ENCODE results near the gene KCNN4. TPM values are rescaled to one million over a fixed set of nuclear protein-coding genes. Genes with fewer than 3 reads are reported as not detected.
A peak's percentile ranks its signal among the peaks of the same experiment; 100 is the strongest.

KCNN4 gene
- total and polyA plus RNA-seq, 2 of the 13 experiments (the other 11 are each of a cell fraction or from before 2014, with no cell fraction given): 0.13 to 0.25 TPM

DNA sequence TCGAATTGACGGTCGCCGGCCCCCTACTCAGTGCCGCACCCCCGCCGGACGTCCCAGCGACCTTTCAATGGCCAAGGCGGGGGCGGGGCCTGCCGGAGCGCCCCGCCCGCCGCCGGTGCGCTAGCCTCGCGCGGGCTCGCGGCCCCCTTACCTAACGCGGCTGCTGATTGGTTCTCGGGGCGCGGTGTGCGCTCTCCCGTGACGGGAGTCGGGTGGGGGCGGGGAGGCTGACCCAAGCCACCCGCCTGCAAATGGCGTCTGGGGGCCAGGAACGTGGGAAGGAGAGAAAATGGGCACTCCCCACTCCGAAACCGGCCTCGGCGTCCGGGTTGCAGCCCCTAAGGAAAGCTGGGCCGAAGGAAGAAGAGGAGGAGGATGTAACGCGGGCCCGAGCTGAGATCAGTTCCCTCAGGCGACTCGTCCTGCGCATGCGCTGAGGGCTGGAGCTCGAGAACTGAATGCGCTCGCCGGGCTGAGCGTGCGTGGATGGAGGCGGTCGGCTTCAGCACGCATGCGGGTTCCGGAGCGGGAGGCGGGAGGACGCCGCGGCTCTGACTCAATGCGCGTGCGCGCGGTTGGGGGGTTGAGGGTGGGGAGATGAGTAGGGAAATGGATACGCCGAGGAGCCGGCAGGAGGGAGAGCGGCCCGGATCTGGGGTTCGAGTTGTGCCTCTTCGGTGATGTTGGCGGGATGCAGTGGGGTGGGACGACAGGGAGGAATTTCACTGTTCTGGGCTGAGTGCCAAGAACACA is 26.1 kb downstream of the KCNN4 start, which contains the start of gene SMG9 (continued):
- TF ChIP-seq AGO1 (IDR thresholded peaks at IDR 0.05; ENCODE audit: low read depth, low read length, poor library complexity, severe bottlenecking) (peak; percentile 72), IRF2 (CRISPR knock-in tag; IDR thresholded peaks at IDR 0.05) (peak; percentile 25; the same call in 1 of the 2 replicates), ZNF672 (CRISPR knock-in tag; IDR thresholded peaks at IDR 0.05) (no peak), ZBTB1 (CRISPR knock-in tag; IDR thresholded peaks at IDR 0.05; ENCODE audit: borderline replicate concordance) (no peak), NFATC3 (CRISPR knock-in tag; IDR thresholded peaks at IDR 0.05) (no peak), RELA (CRISPR knock-in tag; IDR thresholded peaks at IDR 0.05) (no peak), FOSL2 (CRISPR knock-in tag; IDR thresholded peaks at IDR 0.05) (peak; percentile 21), RBAK (CRISPR knock-in tag; IDR thresholded peaks at IDR 0.05) (0 out of 2 replicates have a peak, but pooled peaks have one; percentile 8), ZFP36L2 (CRISPR knock-in tag; IDR thresholded peaks at IDR 0.05) (no peak)
- TF ChIP-seq, protein P1, sequence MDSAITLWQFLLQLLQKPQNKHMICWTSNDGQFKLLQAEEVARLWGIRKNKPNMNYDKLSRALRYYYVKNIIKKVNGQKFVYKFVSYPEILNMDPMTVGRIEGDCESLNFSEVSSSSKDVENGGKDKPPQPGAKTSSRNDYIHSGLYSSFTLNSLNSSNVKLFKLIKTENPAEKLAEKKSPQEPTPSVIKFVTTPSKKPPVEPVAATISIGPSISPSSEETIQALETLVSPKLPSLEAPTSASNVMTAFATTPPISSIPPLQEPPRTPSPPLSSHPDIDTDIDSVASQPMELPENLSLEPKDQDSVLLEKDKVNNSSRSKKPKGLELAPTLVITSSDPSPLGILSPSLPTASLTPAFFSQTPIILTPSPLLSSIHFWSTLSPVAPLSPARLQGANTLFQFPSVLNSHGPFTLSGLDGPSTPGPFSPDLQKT (CRISPR knock-in tag; IDR thresholded peaks at IDR 0.05; ENCODE audit: borderline replicate concordance): no peak
- TF ChIP-seq, protein P2, sequence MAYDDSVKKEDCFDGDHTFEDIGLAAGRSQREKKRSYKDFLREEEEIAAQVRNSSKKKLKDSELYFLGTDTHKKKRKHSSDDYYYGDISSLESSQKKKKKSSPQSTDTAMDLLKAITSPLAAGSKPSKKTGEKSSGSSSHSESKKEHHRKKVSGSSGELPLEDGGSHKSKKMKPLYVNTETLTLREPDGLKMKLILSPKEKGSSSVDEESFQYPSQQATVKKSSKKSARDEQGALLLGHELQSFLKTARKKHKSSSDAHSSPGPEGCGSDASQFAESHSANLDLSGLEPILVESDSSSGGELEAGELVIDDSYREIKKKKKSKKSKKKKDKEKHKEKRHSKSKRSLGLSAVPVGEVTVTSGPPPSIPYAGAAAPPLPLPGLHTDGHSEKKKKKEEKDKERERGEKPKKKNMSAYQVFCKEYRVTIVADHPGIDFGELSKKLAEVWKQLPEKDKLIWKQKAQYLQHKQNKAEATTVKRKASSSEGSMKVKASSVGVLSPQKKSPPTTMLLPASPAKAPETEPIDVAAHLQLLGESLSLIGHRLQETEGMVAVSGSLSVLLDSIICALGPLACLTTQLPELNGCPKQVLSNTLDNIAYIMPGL (CRISPR knock-in tag; IDR thresholded peaks at IDR 0.05; ENCODE audit: borderline replicate concordance in 1 of 2, low read depth in 1 of 2): peak in 1 of 2 experiments; percentile 17; a peak in 1 of 4 replicates
